H9 (cell line): ENCODE data around the gene CAPN9. TPM values are rescaled to one million over a fixed set of nuclear protein-coding genes. Genes with fewer than 3 reads are reported as not detected.

Experiments
- DNase-seq: peaks from one replicate; pipeline ENCODE4 v3.0.0-alpha.2; 2017
- H2AFZ ChIP-seq: one replicate; pipeline ENCODE4 v1.6.1; 2013; ENCODE audit warnings: mild to moderate bottlenecking, low read length, control low read depth, moderate library complexity
- H2AK5ac ChIP-seq: 2 replicates; pipeline ENCODE4 v1.6.1; 2013; ENCODE audit warnings: low read length, control low read depth, mixed read lengths; ENCODE audit not compliant: insufficient read length
- H2BK120ac ChIP-seq: one replicate; pipeline ENCODE4 v1.6.1; 2013; ENCODE audit warnings: low read depth, mild to moderate bottlenecking, low read length, control low read depth, inconsistent platforms; ENCODE audit not compliant: poor library complexity, severe bottlenecking
- H2BK12ac ChIP-seq: 2 replicates; pipeline ENCODE4 v1.6.1; 2013; ENCODE audit warnings: low read length, control low read depth, mixed read lengths, low read depth; ENCODE audit not compliant: insufficient read length
- H2BK15ac ChIP-seq: 2 replicates; pipeline ENCODE4 v1.6.1; 2013; ENCODE audit warnings: low read depth, low read length, control low read depth
- H2BK20ac ChIP-seq: one replicate; pipeline ENCODE4 v1.6.1; 2013; ENCODE audit warnings: low read depth, mild to moderate bottlenecking, low read length, control low read depth, inconsistent platforms; ENCODE audit not compliant: poor library complexity, severe bottlenecking
- H2BK5ac ChIP-seq: 2 replicates; pipeline ENCODE4 v1.6.1; 2013; ENCODE audit warnings: low read length, control low read depth, mixed read lengths; ENCODE audit not compliant: insufficient read length
- H3K14ac ChIP-seq: 2 replicates; pipeline ENCODE4 v1.6.1; 2013; ENCODE audit warnings: low read length, control low read depth; ENCODE audit not compliant: insufficient read depth
- H3K18ac ChIP-seq: 2 replicates; pipeline ENCODE4 v1.6.1; 2013; ENCODE audit warnings: low read depth, mild to moderate bottlenecking, mixed read lengths, low read length, control low read depth; ENCODE audit not compliant: insufficient read length
- H3K23ac ChIP-seq: 2 replicates; pipeline ENCODE4 v1.6.1; 2013; ENCODE audit warnings: low read length, control low read depth, mixed read lengths, low read depth; ENCODE audit not compliant: insufficient read length
- H3K23me2 ChIP-seq: 2 replicates; pipeline ENCODE4 v1.6.1; 2013; ENCODE audit warnings: low read depth, mild to moderate bottlenecking, mixed read lengths, low read length, control low read depth; ENCODE audit not compliant: insufficient read length, poor library complexity, severe bottlenecking
- H3K27ac ChIP-seq: 2 replicates; pipeline ENCODE4 v1.5.1; 2013; ENCODE audit warnings: low read length, control low read depth, mixed read lengths, low read depth; ENCODE audit not compliant: insufficient read length
- H3K27me3 ChIP-seq: 2 replicates; pipeline ENCODE4 v1.6.1; 2013; ENCODE audit warnings: low read length, control low read depth, inconsistent platforms; ENCODE audit not compliant: insufficient read depth
- H3K4ac ChIP-seq: 2 replicates; pipeline ENCODE4 v1.6.1; 2013; ENCODE audit warnings: low read depth, mild to moderate bottlenecking, control low read depth, inconsistent platforms, low read length, moderate library complexity
- H3K4me1 ChIP-seq: 2 replicates; pipeline ENCODE4 v1.6.1; 2013; ENCODE audit warnings: low read length, control low read depth, inconsistent platforms; ENCODE audit not compliant: insufficient read depth
- H3K4me2 ChIP-seq: 2 replicates; pipeline ENCODE4 v1.6.1; 2013; ENCODE audit warnings: low read length, control low read depth, mixed read lengths; ENCODE audit not compliant: insufficient read length, insufficient read depth
- H3K56ac ChIP-seq: 2 replicates; pipeline ENCODE4 v1.6.1; 2013; ENCODE audit warnings: low read depth, mild to moderate bottlenecking, mixed read lengths, low read length, control low read depth; ENCODE audit not compliant: insufficient read length
- H3K79me1 ChIP-seq: 2 replicates; pipeline ENCODE4 v1.6.1; 2013; ENCODE audit warnings: low read depth, mild to moderate bottlenecking, moderate library complexity, low read length, control low read depth, inconsistent platforms; ENCODE audit not compliant: insufficient read depth, poor library complexity, severe bottlenecking
- H3K79me2 ChIP-seq: 2 replicates; pipeline ENCODE4 v1.6.1; 2013; ENCODE audit warnings: low read length, control low read depth, inconsistent platforms; ENCODE audit not compliant: insufficient read depth
- H3K9ac ChIP-seq: 2 replicates; pipeline ENCODE4 v1.6.1; 2013; ENCODE audit warnings: low read length, control low read depth, mixed read lengths; ENCODE audit not compliant: insufficient read length; ENCODE audit errors: extremely low read depth
- H3K9me3 ChIP-seq: one replicate; pipeline ENCODE4 v1.6.1; 2013; ENCODE audit warnings: low read depth, low read length, inconsistent platforms; ENCODE audit not compliant: control insufficient read depth
- H3T11ph ChIP-seq: one replicate; pipeline ENCODE4 v1.6.1; 2013; ENCODE audit warnings: mild to moderate bottlenecking, low read length, control low read depth, inconsistent platforms
- H4K20me1 ChIP-seq: one replicate; pipeline ENCODE4 v1.6.1; 2013; ENCODE audit not compliant: control insufficient read depth, insufficient read length, insufficient read depth
- H4K5ac ChIP-seq: 2 replicates; pipeline ENCODE4 v1.6.1; 2013; ENCODE audit warnings: low read depth, mild to moderate bottlenecking, mixed read lengths, low read length, control low read depth; ENCODE audit not compliant: insufficient read length
- H4K8ac ChIP-seq: replicated peaks from 2 replicates; pipeline ENCODE4 v1.6.1; 2013; ENCODE audit warnings: low read length, control low read depth, mixed read lengths, low read depth; ENCODE audit not compliant: insufficient read length
- H4K91ac ChIP-seq: 2 replicates; pipeline ENCODE4 v1.6.1; 2013; ENCODE audit warnings: low read depth, mild to moderate bottlenecking, moderate library complexity, mixed read lengths, low read length, control low read depth; ENCODE audit not compliant: insufficient read length
- H3K27ac Mint-ChIP-seq, 3 experiments: 2 replicates in 2 of 3; 3 replicates in 1 of 3; pipeline ENCODE4 v1.8.0; 2020 to 2021; ENCODE audit warnings: mixed read lengths in 3 of 3, mild to moderate bottlenecking in 1 of 3, moderate library complexity in 1 of 3
- H3K27me3 Mint-ChIP-seq: 2 replicates; pipeline ENCODE4 v1.8.0; 2021; ENCODE audit warnings: low read depth, mild to moderate bottlenecking, moderate library complexity, mixed read lengths
- H3K36me3 Mint-ChIP-seq, 3 experiments: 2 replicates in 2 of 3; 3 replicates in 1 of 3; pipeline ENCODE4 v1.8.0; 2020 to 2021; ENCODE audit warnings: low read depth in 3 of 3, mixed read lengths in 3 of 3; ENCODE audit not compliant: insufficient read depth in 1 of 3
- H3K4me1 Mint-ChIP-seq, 2 experiments: 2 replicates each; pipeline ENCODE4 v1.8.0; 2020; ENCODE audit warnings: mixed read lengths in 2 of 2
- H3K4me3 Mint-ChIP-seq, 2 experiments: 2 replicates in 1 of 2; 3 replicates in 1 of 2; pipeline ENCODE4 v1.8.0; 2020 to 2021; ENCODE audit warnings: mild to moderate bottlenecking in 2 of 2, mixed read lengths in 2 of 2, moderate library complexity in 1 of 2
- H3K9me3 Mint-ChIP-seq, 2 experiments: 2 replicates in 1 of 2; 3 replicates in 1 of 2; pipeline ENCODE4 v1.8.0; 2020; ENCODE audit warnings: mild to moderate bottlenecking in 2 of 2, mixed read lengths in 2 of 2, moderate library complexity in 1 of 2
- WGBS: extraction: QIAGEN DNeasy Blood & Tissue Kit; methylation state at CpG from one replicate; pipeline ENCODE4 v1.1.7; 2013; ENCODE audit warnings: missing lambda C conversion rate, low lambda C conversion rate, mixed read lengths; ENCODE audit not compliant: insufficient read length; ENCODE audit errors: extremely low coverage; 5-methylcytosine and 5-hydroxymethylcytosine counted together
- total RNA-seq: library from RNA; stranded (reverse); gene quantifications from 2 replicates; pipeline ENCODE4 v1.2.1, GENCODE V29; 2021
- TF ChIP-seq, protein P1 (sequence below): fragments of 200-600 bp; sonication (generic); conservative IDR thresholded peaks from 3 replicates; pipeline ENCODE4 v1.8.0; 2021; ENCODE audit warnings: antibody characterized with exemption, mild to moderate bottlenecking

Gene CAPN9
- total RNA-seq, 1 experiment from 2014 or later = 0.22 TPM

GRCh38 chr1:230836347-230836746, 89.2 kb downstream of the CAPN9 start:
- Histone ChIP-seq H3K4ac (no peak overlapping the region), H3K23me2 (no peaks in the 10 kb centered on the region), H2AK5ac (no peak overlapping the region), H3K4me2 (no peak overlapping the region), H2BK5ac (no peak overlapping the region), H2BK120ac (no peak overlapping the region), H3K79me1 (no peaks in the 10 kb centered on the region), H3K23ac (no peak overlapping the region), H3K4me1 (no peaks in the 10 kb centered on the region), H3K14ac (no peak overlapping the region), H4K8ac (no peak overlapping the region), H3K79me2 (no peaks in the 10 kb centered on the region), H2BK15ac (no peak overlapping the region), H3K27ac (no peak overlapping the region), H4K5ac (no peak overlapping the region), H3K9ac (no peak overlapping the region), H4K91ac (no peak overlapping the region), H3T11ph (no peak overlapping the region), H3K9me3 (no peaks in the 10 kb centered on the region), H2BK12ac (no peak overlapping the region), H2BK20ac (no peak overlapping the region), H2AFZ (no peak overlapping the region), H3K56ac (no peak overlapping the region), H3K18ac (no peak overlapping the region), H3K27me3 (no peaks in the 10 kb centered on the region), H4K20me1 (no peaks in the 10 kb centered on the region)
- Mint-ChIP-seq H3K4me1 (no peaks in the 10 kb centered on the region), H3K27ac (no peak overlapping the region), H3K27me3 (peaks cover 9% of the 10 kb centered on the region), H3K36me3 (peaks cover 7 to 24% (median 21%) of the 10 kb centered on the region in 3 experiments; a peak in 5 of 7 replicates), H3K9me3 (no peaks in the 10 kb centered on the region), H3K4me3 (no peak overlapping the region)
- WGBS = no CpG with 5 or more reads among the region's 5 CpGs
- TF ChIP-seq, protein P1, sequence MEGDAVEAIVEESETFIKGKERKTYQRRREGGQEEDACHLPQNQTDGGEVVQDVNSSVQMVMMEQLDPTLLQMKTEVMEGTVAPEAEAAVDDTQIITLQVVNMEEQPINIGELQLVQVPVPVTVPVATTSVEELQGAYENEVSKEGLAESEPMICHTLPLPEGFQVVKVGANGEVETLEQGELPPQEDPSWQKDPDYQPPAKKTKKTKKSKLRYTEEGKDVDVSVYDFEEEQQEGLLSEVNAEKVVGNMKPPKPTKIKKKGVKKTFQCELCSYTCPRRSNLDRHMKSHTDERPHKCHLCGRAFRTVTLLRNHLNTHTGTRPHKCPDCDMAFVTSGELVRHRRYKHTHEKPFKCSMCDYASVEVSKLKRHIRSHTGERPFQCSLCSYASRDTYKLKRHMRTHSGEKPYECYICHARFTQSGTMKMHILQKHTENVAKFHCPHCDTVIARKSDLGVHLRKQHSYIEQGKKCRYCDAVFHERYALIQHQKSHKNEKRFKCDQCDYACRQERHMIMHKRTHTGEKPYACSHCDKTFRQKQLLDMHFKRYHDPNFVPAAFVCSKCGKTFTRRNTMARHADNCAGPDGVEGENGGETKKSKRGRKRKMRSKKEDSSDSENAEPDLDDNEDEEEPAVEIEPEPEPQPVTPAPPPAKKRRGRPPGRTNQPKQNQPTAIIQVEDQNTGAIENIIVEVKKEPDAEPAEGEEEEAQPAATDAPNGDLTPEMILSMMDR = no peak
- no peak for DNase-seq
